MM.1S (cell line): ENCODE data around the gene PTGER3.

Experiments used
- DNase-seq: peaks from one replicate; pipeline ENCODE4 v3.0.0-alpha.2; 2015
- H2AFZ ChIP-seq: fragments of 300-600 bp; sonication (generic); 2 replicates; pipeline ENCODE4 v1.6.0; 2016; ENCODE audit warnings: antibody characterized with exemption, low read length
- H3F3A ChIP-seq: fragments of 300-600 bp; sonication (generic); 2 replicates; pipeline ENCODE4 v1.6.1; 2016; ENCODE audit warnings: mild to moderate bottlenecking, antibody characterized with exemption, low read length, moderate library complexity, mixed read lengths; ENCODE audit not compliant: insufficient read depth
- H3K27ac ChIP-seq: fragments of 300-600 bp; sonication (generic); 2 replicates; pipeline ENCODE4 v1.5.1; 2016; ENCODE audit warnings: mild to moderate bottlenecking, low read length
- H3K27me3 ChIP-seq: fragments of 300-600 bp; sonication (generic); replicated peaks from 2 replicates; pipeline ENCODE4 v1.6.0; 2016; ENCODE audit warnings: low read length; ENCODE audit not compliant: insufficient read depth
- H3K36me3 ChIP-seq: fragments of 300-600 bp; sonication (generic); replicated peaks from 2 replicates; pipeline ENCODE4 v1.6.1; 2016; ENCODE audit warnings: mild to moderate bottlenecking, low read length, mixed read lengths; ENCODE audit not compliant: insufficient read depth
- H3K4me1 ChIP-seq: fragments of 300-600 bp; sonication (generic); 2 replicates; pipeline ENCODE4 v1.6.1; 2016; ENCODE audit warnings: low read length, mixed read lengths
- H3K4me2 ChIP-seq: fragments of 300-600 bp; sonication (generic); 2 replicates; pipeline ENCODE4 v1.6.0; 2016; ENCODE audit warnings: low read depth, low read length
- H3K4me3 ChIP-seq: fragments of 300-600 bp; sonication (generic); 2 replicates; pipeline ENCODE4 v1.5.1; 2016; ENCODE audit warnings: low read length, mixed read lengths
- H3K79me2 ChIP-seq: fragments of 300-600 bp; sonication (generic); 2 replicates; pipeline ENCODE4 v1.6.1; 2016; ENCODE audit warnings: mixed run types, low read length, mixed read lengths
- H3K9ac ChIP-seq: fragments of 300-600 bp; sonication (generic); 2 replicates; pipeline ENCODE4 v1.6.1; 2016; ENCODE audit warnings: low read length, mixed read lengths
- H3K9me2 ChIP-seq: fragments of 300-600 bp; sonication (generic); replicated peaks from 2 replicates; pipeline ENCODE4 v1.6.1; 2016; ENCODE audit warnings: mild to moderate bottlenecking, low read length, mixed read lengths; ENCODE audit not compliant: insufficient read depth
- H3K9me3 ChIP-seq: fragments of 300-600 bp; sonication (generic); replicated peaks from 2 replicates; pipeline ENCODE4 v1.6.1; 2016; ENCODE audit warnings: mild to moderate bottlenecking, low read length, mixed read lengths; ENCODE audit not compliant: insufficient read depth
- H4K20me1 ChIP-seq: fragments of 300-600 bp; sonication (generic); 2 replicates; pipeline ENCODE4 v1.6.1; 2016; ENCODE audit warnings: mild to moderate bottlenecking, low read length, moderate library complexity, mixed read lengths; ENCODE audit not compliant: insufficient read depth
- CTCF ChIP-seq: fragments of 300-600 bp; sonication (generic); IDR thresholded peaks from 2 replicates; pipeline ENCODE4 v1.5.1; 2016; ENCODE audit warnings: antibody characterized with exemption, low read length, mixed read lengths
- EZH2 ChIP-seq: fragments of 300-600 bp; sonication (generic); optimal IDR thresholded peaks from 2 replicates; pipeline ENCODE3; 2017; ENCODE audit warnings: low read depth, mild to moderate bottlenecking, antibody characterized with exemption, low read length, mixed read lengths
- EZH2phosphoT487 ChIP-seq: fragments of 300-600 bp; sonication (generic); IDR thresholded peaks from 2 replicates; pipeline ENCODE4 v1.6.1; 2018; ENCODE audit warnings: antibody characterized with exemption, low read length

PTGER3 gene

GRCh38 chr1:70973754-70974153 is 73.9 kb downstream of the PTGER3 start:
- Histone ChIP-seq H4K20me1 (no peaks in the 10 kb centered on the region), H3K79me2 (no peaks in the 10 kb centered on the region), H3K9me2 (no peaks in the 10 kb centered on the region), H3K4me2 (no peak overlapping the region), H3F3A (no peaks in the 10 kb centered on the region), H3K9ac (no peak overlapping the region), H3K4me1 (no peaks in the 10 kb centered on the region), H3K36me3 (no peaks in the 10 kb centered on the region), H3K9me3 (no peaks in the 10 kb centered on the region), H3K27ac (no peak overlapping the region), H2AFZ (no peak overlapping the region), H3K4me3 (no peak overlapping the region), H3K27me3 (no peaks in the 10 kb centered on the region)
- TF ChIP-seq EZH2phosphoT487 (no peak), EZH2 (no peak), CTCF (no peak)
- DNase-seq, result no peak

GRCh38 chr1:70970407-70970806 is 77.2 kb downstream of the PTGER3 start:
- Histone ChIP-seq H3K27me3 (no peaks in the 10 kb centered on the region), H2AFZ (no peak overlapping the region), H3F3A (no peaks in the 10 kb centered on the region), H3K9me2 (no peaks in the 10 kb centered on the region), H3K4me3 (no peak overlapping the region), H4K20me1 (no peaks in the 10 kb centered on the region), H3K79me2 (no peaks in the 10 kb centered on the region), H3K4me1 (no peaks in the 10 kb centered on the region), H3K36me3 (no peaks in the 10 kb centered on the region), H3K9me3 (no peaks in the 10 kb centered on the region), H3K4me2 (no peak overlapping the region), H3K27ac (no peak overlapping the region), H3K9ac (no peak overlapping the region)
- no peak for DNase-seq
- TF ChIP-seq EZH2phosphoT487 (no peak), EZH2 (no peak), CTCF (no peak)

- Histone ChIP-seq H3K36me3 (no peaks in the 10 kb centered on the region), H4K20me1 (no peaks in the 10 kb centered on the region), H3K27ac (no peak overlapping the region), H3K4me2 (no peak overlapping the region), H3K4me3 (no peak overlapping the region), H3K9me2 (no peaks in the 10 kb centered on the region), H3K27me3 (no peaks in the 10 kb centered on the region), H3K9ac (no peak overlapping the region), H2AFZ (no peak overlapping the region), H3F3A (no peaks in the 10 kb centered on the region), H3K9me3 (no peaks in the 10 kb centered on the region), H3K4me1 (no peaks in the 10 kb centered on the region), H3K79me2 (no peaks in the 10 kb centered on the region)
- DNase-seq, result peak; percentile 14
- TF ChIP-seq EZH2 (no peak), CTCF (peak; percentile 38)
Measured at GRCh38 chr1:70966018-70966638, 81.5 kb downstream of the PTGER3 start.
